Right atrium auricular region (tissue), 2 donors: ENCODE measurements around the gene PIAS1. TPM values are rescaled to one million over a fixed set of nuclear protein-coding genes. Genes with fewer than 3 reads are reported as not detected.

Experiments used
- DNase-seq: peaks from one replicate; pipeline ENCODE4 v3.0.0-alpha.2; 2019; ENCODE audit warnings: low spot score
- H3K27ac ChIP-seq, 2 donors: fragments of 200-600 bp; sonication (generic); 1 replicate in 1 of 2; 2 replicates in 1 of 2; pipeline ENCODE4 v1.5.1; 2016 to 2019
- H3K27me3 ChIP-seq, 2 donors: fragments of 200-600 bp; sonication (generic); one replicate each; pipeline versions ENCODE4 v1.5.1 to v1.6.0; 2017 to 2019
- H3K36me3 ChIP-seq: fragments of 200-600 bp; sonication (generic); one replicate; pipeline ENCODE4 v1.5.1; 2016
- H3K4me1 ChIP-seq, 2 donors: fragments of 200-600 bp; sonication (generic); one replicate each; pipeline versions ENCODE4 v1.5.1 to v1.6.0; 2017 to 2019
- H3K4me3 ChIP-seq, 2 donors: fragments of 200-600 bp; sonication (generic); 1 replicate in 1 of 2; 2 replicates in 1 of 2; pipeline ENCODE4 v1.5.1; 2017 to 2019; ENCODE audit warnings: mild to moderate bottlenecking in 1 of 2, moderate library complexity in 1 of 2
- H3K9me3 ChIP-seq, 2 donors: fragments of 200-600 bp; sonication (generic); one replicate each; pipeline ENCODE4 v1.5.1; 2019
- CTCF ChIP-seq, 2 donors: fragments of 200-600 bp; sonication (generic); IDR thresholded peaks; one replicate each; pipeline ENCODE4 v1.5.1; 2019; ENCODE audit warnings: antibody characterized with exemption in 2 of 2
- total RNA-seq, 2 donors: library from RNA; depleted of rRNA; stranded (reverse); fragments of >200 nt; gene quantifications; one replicate each; pipeline ENCODE4 v1.1.0, GENCODE V29; 2016

The PIAS1 gene
- total RNA-seq, 2 donors from 2014 or later: 24.5 to 26.7 TPM

GRCh38 chr15:68206711-68207151 is 152.6 kb downstream of the PIAS1 start:
- Histone ChIP-seq H3K4me1 (peaks cover 0 to 34% of the 10 kb centered on the region in 2 donors), H3K27me3 (no peaks in the 10 kb centered on the region), H3K27ac (no peak overlapping the region), H3K9me3 (no peaks in the 10 kb centered on the region), H3K4me3 (no peak overlapping the region), H3K36me3 (no peaks in the 10 kb centered on the region)
- TF ChIP-seq CTCF (IDR thresholded peaks at IDR 0.05): no peak
- DNase-seq: no peak

GRCh38 chr15:68207176-68207935 is 153.2 kb downstream of the PIAS1 start:
- no peaks in the 10 kb centered on the region for H3K27me3 ChIP-seq
- no peak overlapping the region for H3K27ac ChIP-seq
- H3K36me3 ChIP-seq: no peaks in the 10 kb centered on the region
- H3K4me1 ChIP-seq: peaks cover 0 to 34% of the 10 kb centered on the region in 2 donors
- DNase-seq: no peak
- no peak for TF ChIP-seq CTCF (IDR thresholded peaks at IDR 0.05)
- H3K4me3 ChIP-seq: no peak overlapping the region
- H3K9me3 ChIP-seq: no peaks in the 10 kb centered on the region

- H3K36me3 ChIP-seq: no peaks in the 10 kb centered on the region
- no peak overlapping the region for H3K27ac ChIP-seq
- peaks cover 0 to 34% of the 10 kb centered on the region in 2 donors for H3K4me1 ChIP-seq
- DNase-seq: no peak
- no peaks in the 10 kb centered on the region for H3K9me3 ChIP-seq
- no peaks in the 10 kb centered on the region for H3K27me3 ChIP-seq
- H3K4me3 ChIP-seq: no peak overlapping the region
- TF ChIP-seq CTCF (IDR thresholded peaks at IDR 0.05): no peak
Measured at GRCh38 chr15:68208136-68208535, 154.0 kb downstream of the PIAS1 start.

- Histone ChIP-seq H3K36me3 (no peaks in the 10 kb centered on the region), H3K9me3 (no peaks in the 10 kb centered on the region), H3K4me3 (no peak overlapping the region), H3K27me3 (no peaks in the 10 kb centered on the region), H3K27ac (no peak overlapping the region), H3K4me1 (peaks cover 0 to 34% of the 10 kb centered on the region in 2 donors)
- TF ChIP-seq CTCF (IDR thresholded peaks at IDR 0.05): no peak
- DNase-seq: no peak
Measured at GRCh38 chr15:68208636-68209240, 154.6 kb downstream of the PIAS1 start.

- no peak for TF ChIP-seq CTCF (IDR thresholded peaks at IDR 0.05)
- no peak for DNase-seq
- no peaks in the 10 kb centered on the region for H3K9me3 ChIP-seq
- no peak overlapping the region for H3K27ac ChIP-seq
- no peaks in the 10 kb centered on the region for H3K27me3 ChIP-seq
- H3K4me3 ChIP-seq: no peak overlapping the region
- H3K36me3 ChIP-seq: no peaks in the 10 kb centered on the region
- H3K4me1 ChIP-seq: peaks cover 0 to 33% of the 10 kb centered on the region in 2 donors
Measured at GRCh38 chr15:68209272-68209671, 155.2 kb downstream of the PIAS1 start.
